ENCODE results near the gene GRIK4.

GRIK4 gene

GRCh38 chr11:120515186-120515723, 3.7 kb downstream of the GRIK4 start:
- H3K9me3 ChIP-seq (ENCODE audit: control insufficient read depth, insufficient read depth, low read length): no peaks in the 10 kb centered on the region
- peaks cover 15% of the 10 kb centered on the region for H3K4me1 ChIP-seq (ENCODE audit: insufficient read depth, low read length)
- H3K9ac ChIP-seq (ENCODE audit: low read depth, low read length): no peak overlapping the region
- H3K36me3 ChIP-seq (ENCODE audit: insufficient read depth, low read length): no peaks in the 10 kb centered on the region

GRCh38 chr11:120516461-120517389, 5.2 kb downstream of the GRIK4 start:
- H3K9me3 ChIP-seq (ENCODE audit: control insufficient read depth, insufficient read depth, low read length): no peaks in the 10 kb centered on the region
- no peaks in the 10 kb centered on the region for H3K36me3 ChIP-seq (ENCODE audit: insufficient read depth, low read length)
- H3K4me1 ChIP-seq (ENCODE audit: insufficient read depth, low read length): peaks cover 15% of the 10 kb centered on the region
- no peak overlapping the region for H3K9ac ChIP-seq (ENCODE audit: low read depth, low read length)

- H3K9ac ChIP-seq (ENCODE audit: low read depth, low read length): no peak overlapping the region
These were observed 5.8 kb downstream of the GRIK4 start for GRCh38 chr11:120517390-120517761.

GRCh38 chr11:120517801-120518291, 6.3 kb downstream of the GRIK4 start:
- Histone ChIP-seq H3K36me3 (ENCODE audit: insufficient read depth, low read length) (no peaks in the 10 kb centered on the region), H3K4me1 (ENCODE audit: insufficient read depth, low read length) (peaks cover 16% of the 10 kb centered on the region), H3K9me3 (ENCODE audit: control insufficient read depth, insufficient read depth, low read length) (no peaks in the 10 kb centered on the region), H3K9ac (ENCODE audit: low read depth, low read length) (no peak overlapping the region)

More at GRCh38 chr11:120517390-120517761, 5.8 kb downstream of the GRIK4 start:
- Histone ChIP-seq H3K4me1 (ENCODE audit: insufficient read depth, low read length) (peaks cover 15% of the 10 kb centered on the region), H3K9me3 (ENCODE audit: control insufficient read depth, insufficient read depth, low read length) (no peaks in the 10 kb centered on the region), H3K36me3 (ENCODE audit: insufficient read depth, low read length) (no peaks in the 10 kb centered on the region)

- H3K9me3 ChIP-seq (ENCODE audit: control insufficient read depth, insufficient read depth, low read length): no peaks in the 10 kb centered on the region
- H3K36me3 ChIP-seq (ENCODE audit: insufficient read depth, low read length): no peaks in the 10 kb centered on the region
- H3K4me1 ChIP-seq (ENCODE audit: insufficient read depth, low read length): peaks cover 22% of the 10 kb centered on the region
- no peak overlapping the region for H3K9ac ChIP-seq (ENCODE audit: low read depth, low read length)
These were observed 6.8 kb downstream of the GRIK4 start for GRCh38 chr11:120518356-120518755.

GRCh38 chr11:120519474-120519873, 7.9 kb downstream of the GRIK4 start:
- Histone ChIP-seq H3K4me1 (ENCODE audit: insufficient read depth, low read length) (peaks cover 25% of the 10 kb centered on the region), H3K9ac (ENCODE audit: low read depth, low read length) (no peak overlapping the region), H3K36me3 (ENCODE audit: insufficient read depth, low read length) (no peaks in the 10 kb centered on the region), H3K9me3 (ENCODE audit: control insufficient read depth, insufficient read depth, low read length) (no peaks in the 10 kb centered on the region)

GRCh38 chr11:120520091-120520822, 8.7 kb downstream of the GRIK4 start:
- Histone ChIP-seq H3K9ac (ENCODE audit: low read depth, low read length) (no peak overlapping the region), H3K36me3 (ENCODE audit: insufficient read depth, low read length) (no peaks in the 10 kb centered on the region), H3K4me1 (ENCODE audit: insufficient read depth, low read length) (peaks cover 25% of the 10 kb centered on the region), H3K9me3 (ENCODE audit: control insufficient read depth, insufficient read depth, low read length) (no peaks in the 10 kb centered on the region)

GRCh38 chr11:120521176-120521575, 9.6 kb downstream of the GRIK4 start:
- Histone ChIP-seq H3K36me3 (ENCODE audit: insufficient read depth, low read length) (no peaks in the 10 kb centered on the region), H3K9ac (ENCODE audit: low read depth, low read length) (no peak overlapping the region), H3K9me3 (ENCODE audit: control insufficient read depth, insufficient read depth, low read length) (no peaks in the 10 kb centered on the region)

GRCh38 chr11:120522021-120522420, 10.5 kb downstream of the GRIK4 start:
- Histone ChIP-seq H3K36me3 (ENCODE audit: insufficient read depth, low read length) (no peaks in the 10 kb centered on the region), H3K9me3 (ENCODE audit: control insufficient read depth, insufficient read depth, low read length) (no peaks in the 10 kb centered on the region), H3K9ac (ENCODE audit: low read depth, low read length) (no peak overlapping the region), H3K4me1 (ENCODE audit: insufficient read depth, low read length) (peaks cover 29% of the 10 kb centered on the region)

More at GRCh38 chr11:120521176-120521575, 9.6 kb downstream of the GRIK4 start:
- H3K4me1 ChIP-seq (ENCODE audit: insufficient read depth, low read length): peaks cover 25% of the 10 kb centered on the region

- no peaks in the 10 kb centered on the region for H3K9me3 ChIP-seq (ENCODE audit: control insufficient read depth, insufficient read depth, low read length)
- no peaks in the 10 kb centered on the region for H3K36me3 ChIP-seq (ENCODE audit: insufficient read depth, low read length)
- no peak overlapping the region for H3K9ac ChIP-seq (ENCODE audit: low read depth, low read length)
- peaks cover 22% of the 10 kb centered on the region for H3K4me1 ChIP-seq (ENCODE audit: insufficient read depth, low read length)
These were observed 11.2 kb downstream of the GRIK4 start for GRCh38 chr11:120522736-120523135.

- Histone ChIP-seq H3K4me1 (ENCODE audit: insufficient read depth, low read length) (peaks cover 18% of the 10 kb centered on the region; the same call in 1 of the 2 replicates), H3K9ac (ENCODE audit: low read depth, low read length) (no peak overlapping the region), H3K9me3 (ENCODE audit: control insufficient read depth, insufficient read depth, low read length) (no peaks in the 10 kb centered on the region), H3K36me3 (ENCODE audit: insufficient read depth, low read length) (no peaks in the 10 kb centered on the region)
These were observed 11.6 kb downstream of the GRIK4 start for GRCh38 chr11:120523196-120523595.

GRCh38 chr11:120524536-120525085, 13.1 kb downstream of the GRIK4 start:
- H3K9me3 ChIP-seq (ENCODE audit: control insufficient read depth, insufficient read depth, low read length): no peaks in the 10 kb centered on the region
- no peak overlapping the region for H3K9ac ChIP-seq (ENCODE audit: low read depth, low read length)
- H3K36me3 ChIP-seq (ENCODE audit: insufficient read depth, low read length): no peaks in the 10 kb centered on the region
- H3K4me1 ChIP-seq (ENCODE audit: insufficient read depth, low read length): peaks cover 15% of the 10 kb centered on the region; the same call in 1 of the 2 replicates

- no peaks in the 10 kb centered on the region for H3K9me3 ChIP-seq (ENCODE audit: control insufficient read depth, insufficient read depth, low read length)
- H3K4me1 ChIP-seq (ENCODE audit: insufficient read depth, low read length): peaks cover 15% of the 10 kb centered on the region; the same call in 1 of the 2 replicates
- H3K36me3 ChIP-seq (ENCODE audit: insufficient read depth, low read length): no peaks in the 10 kb centered on the region
- H3K9ac ChIP-seq (ENCODE audit: low read depth, low read length): no peak overlapping the region
These were observed 14.0 kb downstream of the GRIK4 start for GRCh38 chr11:120525261-120526171.
